PFSK-1 (cell line): ENCODE results near the gene GABRA1. TPM values are rescaled to one million over a fixed set of nuclear protein-coding genes. Genes with fewer than 3 reads are reported as not detected.

Experiments
- FOXP2 ChIP-seq: optimal IDR thresholded peaks from 2 replicates; pipeline ENCODE3; 2011; ENCODE audit warnings: borderline replicate concordance, control low read depth, inconsistent platforms; ENCODE audit not compliant: insufficient read depth; ENCODE audit errors: extremely low read length, extremely low read depth
- POLR2AphosphoS5 ChIP-seq: IDR thresholded peaks from 2 replicates; pipeline ENCODE4 v1.6.1; 2012; ENCODE audit warnings: low read depth, mild to moderate bottlenecking, control low read depth, low read length, moderate library complexity
- REST ChIP-seq, 2 experiments: IDR thresholded peaks; 2 replicates each; pipeline versions ENCODE4 v1.6.1 to v1.8.0; 2011 to 2012; ENCODE audit warnings: low read depth in 2 of 2, low read length in 2 of 2, control low read depth in 1 of 2, inconsistent platforms in 1 of 2, mild to moderate bottlenecking in 1 of 2, moderate library complexity in 1 of 2; ENCODE audit not compliant: insufficient read depth in 1 of 2
- SIN3A ChIP-seq: IDR thresholded peaks from 2 replicates; pipeline ENCODE4 v1.6.1; 2012; ENCODE audit warnings: mild to moderate bottlenecking, low read length, moderate library complexity, borderline replicate concordance; ENCODE audit not compliant: insufficient read depth
- TAF1 ChIP-seq: IDR thresholded peaks from 2 replicates; pipeline ENCODE4 v1.6.1; 2012; ENCODE audit warnings: low read length, control low read depth, borderline replicate concordance; ENCODE audit not compliant: insufficient read depth
- polyA plus RNA-seq: library from polyadenylated mRNA; unstranded; fragments of >200 nt; gene quantifications from one replicate; pipeline ENCODE4 v1.2.1, GENCODE V29; 2012; ENCODE audit warnings: low read depth, missing spikeins; ENCODE audit not compliant: insufficient read length

GABRA1 gene
- polyA plus RNA-seq, result not detected

GRCh38 chr5:161847941-161848391 lies at the start of gene GABRA1:
TSS of gene GABRA1 (plus strand) at chr5:161848120. CDS start at chr5:161850811, 2,691 bp downstream.
- TF ChIP-seq POLR2AphosphoS5, result no peak
- TF ChIP-seq TAF1, result no peak
- no peak for TF ChIP-seq REST (IDR thresholded peaks at IDR 0.05; ENCODE audit: insufficient read depth in 1 of 2, low read depth in 2 of 2, low read length in 2 of 2)
- TF ChIP-seq SIN3A, result no peak
- no peak for TF ChIP-seq FOXP2

DNA sequence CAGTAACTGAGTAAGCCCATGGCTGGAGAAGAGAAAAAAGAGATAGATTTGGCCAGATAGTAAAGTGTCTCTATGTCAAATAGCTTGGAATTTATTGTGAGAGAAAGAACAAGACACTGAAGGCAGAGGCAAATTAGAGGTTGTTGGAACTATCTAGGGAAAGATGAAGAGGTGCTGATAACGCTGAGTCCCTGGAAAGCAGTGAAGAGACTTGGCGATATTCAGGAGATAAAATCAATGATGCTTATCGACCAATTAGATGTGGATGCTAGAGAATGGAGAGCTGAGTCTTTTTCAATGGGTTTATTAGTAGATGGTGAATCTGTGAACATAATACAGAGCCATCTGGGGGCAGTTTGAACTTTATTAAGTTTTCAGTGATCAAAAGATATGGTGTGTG lies 48.6 kb upstream of the GABRA1 start:
- TF ChIP-seq FOXP2, result no peak
- no peak for TF ChIP-seq POLR2AphosphoS5
- no peak for TF ChIP-seq REST (IDR thresholded peaks at IDR 0.05; ENCODE audit: insufficient read depth in 1 of 2, low read depth in 2 of 2, low read length in 2 of 2)
- TF ChIP-seq SIN3A, result no peak
- TF ChIP-seq TAF1, result no peak

DNA sequence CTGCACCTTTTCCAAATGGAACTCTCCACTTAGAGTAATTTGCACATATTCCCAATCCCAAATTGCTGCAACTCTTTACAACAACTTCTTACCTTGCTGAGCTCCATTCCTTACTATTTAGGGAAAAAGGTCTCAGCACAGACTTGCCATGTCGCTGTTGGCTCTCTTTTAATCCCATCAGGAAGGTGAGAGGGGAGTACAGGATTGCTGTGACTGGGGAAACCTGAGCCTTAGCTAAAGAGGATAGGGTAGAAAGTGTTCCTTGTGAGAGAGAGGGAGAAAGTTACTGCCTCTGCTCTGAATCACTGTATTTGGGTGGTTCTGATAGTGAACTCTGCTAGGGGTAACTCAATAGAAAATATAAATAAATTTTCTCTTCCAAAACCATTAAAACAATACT lies 43.7 kb upstream of the GABRA1 start:
- TF ChIP-seq FOXP2, result no peak
- TF ChIP-seq TAF1, result no peak
- no peak for TF ChIP-seq SIN3A
- no peak for TF ChIP-seq REST (IDR thresholded peaks at IDR 0.05; ENCODE audit: insufficient read depth in 1 of 2, low read depth in 2 of 2, low read length in 2 of 2)
- no peak for TF ChIP-seq POLR2AphosphoS5

- peak; percentile 56 to 88; a peak in 3 of 4 replicates for TF ChIP-seq REST (IDR thresholded peaks at IDR 0.05; ENCODE audit: insufficient read depth in 1 of 2, low read depth in 2 of 2, low read length in 2 of 2)
- TF ChIP-seq SIN3A, result no peak
These were observed 1.2 kb upstream of the GABRA1 start for GRCh38 chr5:161846746-161847145.

GRCh38 chr5:161847447-161847846 lies 473 bp upstream of the GABRA1 start:
- TF ChIP-seq FOXP2 (no peak), POLR2AphosphoS5 (no peak), TAF1 (no peak), REST (IDR thresholded peaks at IDR 0.05; ENCODE audit: insufficient read depth in 1 of 2, low read depth in 2 of 2, low read length in 2 of 2) (no peak), SIN3A (no peak)
